Stimulated activated naive CD4-positive, alpha-beta T cell (primary cell): ENCODE measurements around the gene SPINK5.
"Not testable (repeated sequence)": the region's sequence is repeated elsewhere in the genome, so short reads cannot be mapped to it uniquely, and the experiment has no call there.

Source experiments
- DNase-seq, 6 experiments: peaks; one replicate each; lab custom pipeline; 2025; lab: John Stamatoyannopoulos, UW

The SPINK5 gene

GRCh38 chr5:148063861-148064260 lies at the start of gene SPINK5:
Gene SPINK5 (plus strand): TSS chr5:148063980. CDS start chr5:148064045, 65 bp downstream.
- no peak for DNase-seq

GRCh38 chr5:148014276-148014675 lies 49.5 kb upstream of the SPINK5 start:
- no peak for DNase-seq

GRCh38 chr5:148020257-148020988 lies 43.4 kb upstream of the SPINK5 start:
- DNase-seq = no peak

GRCh38 chr5:148027505-148027904 lies 36.3 kb upstream of the SPINK5 start:
- no peak for DNase-seq

- DNase-seq = no peak
Measured at GRCh38 chr5:148029131-148029530, 34.6 kb upstream of the SPINK5 start.

GRCh38 chr5:148033134-148033533 lies 30.6 kb upstream of the SPINK5 start:
- no peak for DNase-seq

- no peak for DNase-seq
Measured at GRCh38 chr5:148035676-148036075, 28.1 kb upstream of the SPINK5 start.

GRCh38 chr5:148042881-148043280 lies 20.9 kb upstream of the SPINK5 start:
- DNase-seq = no peak

GRCh38 chr5:148043705-148044104 lies 20.1 kb upstream of the SPINK5 start:
- DNase-seq = no peak

- DNase-seq = not testable (repeated sequence)
Measured at GRCh38 chr5:148055160-148055559, 8.6 kb upstream of the SPINK5 start.

- DNase-seq = no peak
Measured at GRCh38 chr5:148060309-148060708, 3.5 kb upstream of the SPINK5 start.

- DNase-seq = no peak
Measured at GRCh38 chr5:148060881-148061280, 2.9 kb upstream of the SPINK5 start.

GRCh38 chr5:148070621-148071020 lies 6.8 kb downstream of the SPINK5 start:
- DNase-seq = no peak

GRCh38 chr5:148072207-148072606 lies 8.4 kb downstream of the SPINK5 start:
- no peak for DNase-seq

- no peak for DNase-seq
Measured at GRCh38 chr5:148075529-148075928, 11.7 kb downstream of the SPINK5 start.

- no peak for DNase-seq
Measured at GRCh38 chr5:148083203-148083602, 19.4 kb downstream of the SPINK5 start.

GRCh38 chr5:148084269-148084668 lies 20.5 kb downstream of the SPINK5 start:
- no peak for DNase-seq

- no peak for DNase-seq
Measured at GRCh38 chr5:148085310-148085709, 21.5 kb downstream of the SPINK5 start.

GRCh38 chr5:148085977-148086705 lies 22.4 kb downstream of the SPINK5 start:
- DNase-seq = no peak

GRCh38 chr5:148090146-148090772 lies 26.5 kb downstream of the SPINK5 start:
- DNase-seq = no peak

GRCh38 chr5:148090773-148091250 lies 27.0 kb downstream of the SPINK5 start:
- DNase-seq = no peak

GRCh38 chr5:148091991-148092964 lies 28.5 kb downstream of the SPINK5 start:
- DNase-seq = no peak
